IMR-90 (cell line): ENCODE results near the gene BICD2. TPM values are rescaled to one million over a fixed set of nuclear protein-coding genes. Genes with fewer than 3 reads are reported as not detected.

Experiments
- ATAC-seq: fragments of 200-7000 bp; cut with Tn5 transposase; 2 replicates; pipeline ENCODE4 v1.9.1; 2020; ENCODE audit warnings: low read depth, mild to moderate bottlenecking, moderate library complexity
- BruUV-seq: library from RNA; stranded (reverse); fragments of 400-500 nt; replicated peaks from 2 replicates; lab custom pipeline; 2021; lab: Mats Ljungman, UMichigan
- CTCF ChIA-PET: fragments of 300-600 bp; formaldehyde crosslinking; extraction: SDS; loops from one replicate; lab custom pipeline; 2021; ENCODE audit warnings: antibody characterized with exemption; lab: Yijun Ruan, JAX
- POLR2A ChIA-PET: fragments of 300-600 bp; sonication (Branson Sonifier 250); formaldehyde crosslinking; loops from one replicate; lab custom pipeline; 2022; ENCODE audit warnings: antibody characterized with exemption; ENCODE audit not compliant: unreplicated experiment; lab: Charles Lee
- DNase-seq: peaks from one replicate; pipeline ENCODE4 v3.0.0; 2013
- H2AFZ ChIP-seq: replicated peaks from 2 replicates; pipeline ENCODE3; 2013; ENCODE audit warnings: low read length, mild to moderate bottlenecking; ENCODE audit not compliant: poor library complexity
- H2AK5ac ChIP-seq: 2 replicates; pipeline ENCODE4 v1.6.1; 2013; ENCODE audit warnings: low read depth, low read length, inconsistent platforms
- H2AK9ac ChIP-seq: replicated peaks from 2 replicates; pipeline ENCODE3; 2013; ENCODE audit warnings: mild to moderate bottlenecking, low read depth, low read length, moderate library complexity; ENCODE audit not compliant: poor library complexity
- H2BK120ac ChIP-seq: 2 replicates; pipeline ENCODE4 v1.6.1; 2013; ENCODE audit warnings: low read depth, low read length, inconsistent platforms
- H2BK15ac ChIP-seq: 3 replicates; pipeline ENCODE4 v1.6.1; 2013; ENCODE audit warnings: low read depth, low read length, inconsistent platforms
- H2BK20ac ChIP-seq: 2 replicates; pipeline ENCODE4 v1.6.1; 2013; ENCODE audit warnings: low read depth, mild to moderate bottlenecking, inconsistent platforms, low read length, moderate library complexity
- H2BK5ac ChIP-seq: 2 replicates; pipeline ENCODE4 v1.6.1; 2013; ENCODE audit warnings: mild to moderate bottlenecking, low read depth, low read length, inconsistent platforms; ENCODE audit not compliant: poor library complexity, severe bottlenecking
- H3K14ac ChIP-seq: replicated peaks from 2 replicates; pipeline ENCODE4 v1.6.1; 2013; ENCODE audit warnings: low read depth, low read length, inconsistent platforms
- H3K18ac ChIP-seq: 2 replicates; pipeline ENCODE4 v1.6.1; 2013; ENCODE audit warnings: low read depth, low read length, control low read depth
- H3K23ac ChIP-seq: 2 replicates; pipeline ENCODE4 v1.6.1; 2013; ENCODE audit warnings: low read depth, low read length, inconsistent platforms
- H3K27ac ChIP-seq: 2 replicates; pipeline ENCODE4 v1.5.1; 2013; ENCODE audit warnings: mild to moderate bottlenecking, control low read depth, low read length; ENCODE audit not compliant: insufficient read depth
- H3K27me3 ChIP-seq: 2 replicates; pipeline ENCODE4 v1.6.1; 2013; ENCODE audit warnings: low read length; ENCODE audit not compliant: control insufficient read depth, insufficient read depth
- H3K36me3 ChIP-seq: 2 replicates; pipeline ENCODE4 v1.6.1; 2013; ENCODE audit warnings: low read length, mixed read lengths; ENCODE audit not compliant: control insufficient read depth, insufficient read depth
- H3K4ac ChIP-seq: 2 replicates; pipeline ENCODE4 v1.6.1; 2013; ENCODE audit warnings: low read depth, low read length, inconsistent platforms
- H3K4me1 ChIP-seq: 2 replicates; pipeline ENCODE4 v1.6.1; 2013; ENCODE audit warnings: low read length, mixed read lengths; ENCODE audit not compliant: control insufficient read depth, insufficient read depth
- H3K4me2 ChIP-seq: 2 replicates; pipeline ENCODE4 v1.6.1; 2013; ENCODE audit warnings: low read depth, mild to moderate bottlenecking, control low read depth, low read length, moderate library complexity
- H3K4me3 ChIP-seq: 2 replicates; pipeline ENCODE4 v1.5.1; 2013; ENCODE audit warnings: low read depth, mild to moderate bottlenecking, control low read depth, low read length, moderate library complexity; ENCODE audit not compliant: insufficient read depth
- H3K56ac ChIP-seq: 2 replicates; pipeline ENCODE4 v1.6.1; 2013; ENCODE audit warnings: low read length, inconsistent platforms; ENCODE audit not compliant: insufficient read depth; ENCODE audit errors: extremely low read depth
- H3K79me1 ChIP-seq, 2 experiments: 2 replicates each; pipeline ENCODE4 v1.6.1; 2013; ENCODE audit warnings: low read length in 2 of 2, inconsistent platforms in 1 of 2, low read depth in 1 of 2
- H3K9ac ChIP-seq: 2 replicates; pipeline ENCODE4 v1.6.1; 2013; ENCODE audit warnings: low read depth, low read length, control low read depth
- H3K9me1 ChIP-seq: 2 replicates; pipeline ENCODE4 v1.6.1; 2013; ENCODE audit warnings: low read length, inconsistent platforms; ENCODE audit not compliant: insufficient read depth
- H3K9me3 ChIP-seq: 2 replicates; pipeline ENCODE4 v1.6.1; 2013; ENCODE audit warnings: low read length; ENCODE audit not compliant: control insufficient read depth, insufficient read depth
- H4K20me1 ChIP-seq: 2 replicates; pipeline ENCODE4 v1.6.1; 2013; ENCODE audit warnings: low read length, inconsistent platforms; ENCODE audit not compliant: insufficient read depth
- H4K5ac ChIP-seq: 2 replicates; pipeline ENCODE4 v1.6.1; 2013; ENCODE audit warnings: mild to moderate bottlenecking, low read depth, low read length, control low read depth
- H4K8ac ChIP-seq, 2 experiments: 2 replicates each; pipeline ENCODE4 v1.6.1; 2013; ENCODE audit warnings: low read depth in 2 of 2, low read length in 2 of 2, control low read depth in 1 of 2, inconsistent platforms in 1 of 2
- H4K91ac ChIP-seq: 2 replicates; pipeline ENCODE4 v1.6.1; 2013; ENCODE audit warnings: low read depth, low read length, inconsistent platforms; ENCODE audit not compliant: insufficient read depth
- BHLHE40 ChIP-seq: fragments of 150-350 bp; IDR thresholded peaks from 2 replicates; pipeline ENCODE4 v1.6.1; 2016; ENCODE audit warnings: mild to moderate bottlenecking, low read depth, low read length
- CEBPB ChIP-seq: IDR thresholded peaks from 2 replicates; pipeline ENCODE4 v1.6.1; 2012; ENCODE audit warnings: low read depth, low read length, improper control_type of control experiment
- FOS ChIP-seq: fragments of 150-350 bp; IDR thresholded peaks from 2 replicates; pipeline ENCODE4 v1.6.1; 2016; ENCODE audit warnings: low read depth, low read length
- MAFK ChIP-seq: IDR thresholded peaks from 2 replicates; pipeline ENCODE4 v1.6.1; 2012; ENCODE audit warnings: low read depth, low read length, improper control_type of control experiment
- MAZ ChIP-seq: IDR thresholded peaks from 2 replicates; pipeline ENCODE4 v1.6.1; 2012; ENCODE audit warnings: low read depth, mild to moderate bottlenecking, low read length, improper control_type of control experiment, moderate library complexity, borderline replicate concordance
- NFE2L2 ChIP-seq: fragments of 150-350 bp; IDR thresholded peaks from 2 replicates; pipeline ENCODE4 v1.6.1; 2016; ENCODE audit warnings: low read depth, mild to moderate bottlenecking, low read length
- POLR2A ChIP-seq: IDR thresholded peaks from 2 replicates; pipeline ENCODE4 v1.6.1; 2012; ENCODE audit warnings: mild to moderate bottlenecking, low read depth, low read length
- RCOR1 ChIP-seq: IDR thresholded peaks from 2 replicates; pipeline ENCODE4 v1.6.1; 2012; ENCODE audit warnings: mild to moderate bottlenecking, low read length, improper control_type of control experiment; ENCODE audit not compliant: insufficient replicate concordance
- RFX5 ChIP-seq: IDR thresholded peaks from 2 replicates; pipeline ENCODE4 v1.8.0; 2012; ENCODE audit warnings: low read depth, mild to moderate bottlenecking, low read length, moderate library complexity
- SMC3 ChIP-seq: fragments of 150-350 bp; IDR thresholded peaks from 2 replicates; pipeline ENCODE4 v1.6.1; 2016; ENCODE audit warnings: low read depth, mild to moderate bottlenecking, antibody characterized with exemption, low read length, moderate library complexity
- WGBS, 2 experiments: methylation state at CpG; one replicate each; pipeline versions ENCODE4 v1.1.5 to v1.1.7; 2013; ENCODE audit warnings: missing lambda C conversion rate in 2 of 2; ENCODE audit not compliant: insufficient read length in 1 of 2; ENCODE audit errors: extremely low coverage in 2 of 2; 5-methylcytosine and 5-hydroxymethylcytosine counted together
- dilution Hi-C: fragments of 300-500 bp; cut with HindIII; formaldehyde crosslinking; loops from one replicate; pipeline ENCODE4 v1.14.3; 2018; ENCODE audit warnings: low sequenced_read_pairs; ENCODE audit not compliant: unreplicated experiment
- in situ Hi-C: fragments of 300-500 bp; cut with MboI; formaldehyde crosslinking; loops from 3 replicates; pipeline ENCODE4 v1.14.3; 2019; ENCODE audit warnings: low sequenced_read_pairs, inconsistent platforms, mixed read lengths
- intact Hi-C: fragments of 100-400 bp; cut with micrococcal nuclease; formaldehyde crosslinking; loops from 2 replicates; pipeline ENCODE4 v1.10.0; 2022
- polyA plus RNA-seq, 3 experiments: library from polyadenylated mRNA; depleted of rRNA; stranded (reverse); fragments of >200 nt; gene quantifications; 2 replicates each; pipeline ENCODE4 v1.2.3, GENCODE V29; 2012; ENCODE audit warnings: low replicate concordance in 1 of 3
- total RNA-seq: library from RNA; depleted of rRNA; stranded (reverse); fragments of >200 nt; gene quantifications from 2 replicates; pipeline ENCODE4 v1.2.3, GENCODE V29; 2012
- TF ChIP-seq, protein P1 (sequence below): fragments of 150-350 bp; IDR thresholded peaks from 2 replicates; pipeline ENCODE4 v1.6.1; 2017; ENCODE audit warnings: mild to moderate bottlenecking, antibody characterized with exemption, low read length, low read depth
- TF ChIP-seq, protein P2 (sequence below): fragments of 150-350 bp; IDR thresholded peaks from 2 replicates; pipeline ENCODE4 v1.6.1; 2016; ENCODE audit warnings: low read depth, mild to moderate bottlenecking, low read length, moderate library complexity, borderline replicate concordance

Gene BICD2
- total and polyA plus RNA-seq, 2 of the 4 experiments (the other 2 are of a cell fraction): 21.5 to 35.7 TPM

DNA sequence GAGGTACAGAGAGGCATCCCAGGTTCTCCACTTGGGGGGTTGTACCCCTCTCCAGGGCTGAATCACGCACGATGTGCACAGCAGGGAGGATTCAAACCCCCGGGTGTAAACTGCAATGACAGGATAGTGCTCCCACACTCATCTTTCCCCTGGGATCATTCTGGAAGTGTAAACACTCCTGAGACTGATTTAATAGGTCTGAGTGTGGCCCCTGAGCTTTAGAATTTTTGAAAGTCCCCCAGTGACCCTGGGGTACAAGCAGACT lies 16.5 kb downstream of the BICD2 start:
- no peaks in the 10 kb centered on the region for H3K9me3 ChIP-seq
- 0 out of 2 replicates have a peak overlapping the region, but pooled peaks have one; percentile 39 for H2AK5ac ChIP-seq
- H3K9ac ChIP-seq: no peak overlapping the region
- dilution Hi-C loops: no loop called here
- no peak overlapping the region for H3K14ac ChIP-seq
- H4K8ac ChIP-seq: peak overlapping the region in 1 of 2 experiments; percentile 10; a peak in 1 of 4 replicates
- H3K4me3 ChIP-seq: no peak overlapping the region
- H2BK20ac ChIP-seq: no peak overlapping the region
- no peak overlapping the region for H3K18ac ChIP-seq
- TF ChIP-seq RFX5 (no peak), POLR2A (no peak), NFE2L2 (no peak), SMC3 (no peak), BHLHE40 (no peak), FOS (no peak), RCOR1 (no peak), MAZ (no peak), MAFK (no peak), CEBPB (no peak)
- TF ChIP-seq, protein P1, sequence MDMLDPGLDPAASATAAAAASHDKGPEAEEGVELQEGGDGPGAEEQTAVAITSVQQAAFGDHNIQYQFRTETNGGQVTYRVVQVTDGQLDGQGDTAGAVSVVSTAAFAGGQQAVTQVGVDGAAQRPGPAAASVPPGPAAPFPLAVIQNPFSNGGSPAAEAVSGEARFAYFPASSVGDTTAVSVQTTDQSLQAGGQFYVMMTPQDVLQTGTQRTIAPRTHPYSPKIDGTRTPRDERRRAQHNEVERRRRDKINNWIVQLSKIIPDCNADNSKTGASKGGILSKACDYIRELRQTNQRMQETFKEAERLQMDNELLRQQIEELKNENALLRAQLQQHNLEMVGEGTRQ: no peak
- TF ChIP-seq, protein P2, sequence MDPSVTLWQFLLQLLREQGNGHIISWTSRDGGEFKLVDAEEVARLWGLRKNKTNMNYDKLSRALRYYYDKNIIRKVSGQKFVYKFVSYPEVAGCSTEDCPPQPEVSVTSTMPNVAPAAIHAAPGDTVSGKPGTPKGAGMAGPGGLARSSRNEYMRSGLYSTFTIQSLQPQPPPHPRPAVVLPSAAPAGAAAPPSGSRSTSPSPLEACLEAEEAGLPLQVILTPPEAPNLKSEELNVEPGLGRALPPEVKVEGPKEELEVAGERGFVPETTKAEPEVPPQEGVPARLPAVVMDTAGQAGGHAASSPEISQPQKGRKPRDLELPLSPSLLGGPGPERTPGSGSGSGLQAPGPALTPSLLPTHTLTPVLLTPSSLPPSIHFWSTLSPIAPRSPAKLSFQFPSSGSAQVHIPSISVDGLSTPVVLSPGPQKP: no peak
- H2BK120ac ChIP-seq: no peak overlapping the region
- intact Hi-C loops: no loop called here
- in situ Hi-C loops: no loop called here
- peaks cover 39% of the 10 kb centered on the region for H3K9me1 ChIP-seq
- H3K27me3 ChIP-seq: no peaks in the 10 kb centered on the region
- H3K4me2 ChIP-seq: no peak overlapping the region
- H3K4ac ChIP-seq: peak overlapping the region; percentile 33; the same call in 1 of the 2 replicates
- H3K36me3 ChIP-seq: no peaks in the 10 kb centered on the region
- ATAC-seq (no peak), DNase-seq (no peak)
- no CpG with 5 or more reads among the region's 3 CpGs for WGBS, 2 experiments
- ChIA-PET CTCF (no interaction called here), POLR2A (no interaction called here)
- no peak overlapping the region for H2AFZ ChIP-seq
- H3K4me1 ChIP-seq: peaks cover 35% of the 10 kb centered on the region
- H4K20me1 ChIP-seq: peaks cover 65% of the 10 kb centered on the region
- H3K56ac ChIP-seq: no peak overlapping the region
- no peak overlapping the region for H3K27ac ChIP-seq
- no TSS peak for BruUV-seq
- H4K91ac ChIP-seq: no peak overlapping the region
- no peak overlapping the region for H2BK15ac ChIP-seq
- H3K23ac ChIP-seq: no peak overlapping the region
- peak overlapping the region; percentile 62 for H2AK9ac ChIP-seq
- no peak overlapping the region for H2BK5ac ChIP-seq
- H3K79me1 ChIP-seq: peaks cover 23 to 83% of the 10 kb centered on the region in 2 experiments
- H4K5ac ChIP-seq: no peak overlapping the region
